ENCODE results near the gene NPFF. TPM values are rescaled to one million over a fixed set of nuclear protein-coding genes. Genes with fewer than 3 reads are reported as not detected.
"Not testable (repeated sequence)": the region's sequence is repeated elsewhere in the genome, so short reads cannot be mapped to it uniquely, and the experiment has no call there.

The NPFF gene
- polyA plus RNA-seq, 2 of the 4 experiments (the other 2 are of a cell fraction): 0.17 TPM; not detected in 1

DNA sequence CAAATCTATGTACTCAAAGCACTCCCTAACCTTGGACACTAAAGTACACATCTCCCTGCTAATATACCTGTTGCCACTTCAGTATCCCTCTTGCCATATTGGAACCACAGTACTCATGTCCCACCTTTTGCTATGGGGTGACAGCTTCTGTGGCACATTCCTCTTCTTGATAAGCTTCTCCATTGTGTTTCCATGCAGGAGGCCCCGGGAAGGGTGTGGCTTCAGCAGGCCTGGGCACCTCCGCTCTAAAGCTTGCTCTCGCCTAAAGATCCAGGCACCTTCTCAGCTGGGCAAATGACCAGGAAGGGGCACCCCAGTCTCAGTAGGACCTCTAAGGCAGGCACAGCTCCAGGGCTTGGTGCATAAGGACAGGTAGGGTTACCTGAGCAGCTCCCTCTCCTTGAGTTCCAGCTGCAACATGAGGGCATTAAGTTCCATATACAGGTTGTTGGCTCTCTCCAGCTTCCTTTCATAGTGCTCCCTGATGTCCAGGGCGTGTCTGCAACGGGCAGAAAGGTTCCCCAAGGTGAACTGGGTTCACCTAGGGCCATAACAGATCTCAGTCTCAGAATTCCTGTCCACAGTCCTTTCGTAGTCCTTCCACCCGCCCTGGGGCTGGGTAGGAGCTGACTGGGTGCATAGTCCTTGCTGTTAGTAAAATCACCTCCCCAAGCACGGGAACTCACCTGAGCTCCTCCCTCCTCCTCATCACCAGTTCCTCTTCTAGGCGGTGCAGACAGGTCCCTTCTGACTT lies 23.9 kb downstream of the NPFF start:
- H3K4me1 ChIP-seq: peaks cover 24% of the 10 kb centered on the region
- ATAC-seq: peak; percentile 0 to 2; a peak in 3 of 6 replicates
- POLR2A ChIA-PET: interaction anchor here (1.1 to 6.9 kb wide), 7 partner anchors 8 to 159 kb away, joined by 3 to 34 read pairs (median 5); partner anchors contain the start of genes MAP3K12 and TARBP2
- CTCF ChIA-PET: interaction anchor here (1.1 to 3.4 kb wide), 5 partner anchors 11 to 157 kb away, joined by 4 to 24 read pairs (median 11); partner anchors contain the start of gene NPFF
- no peak overlapping the region for H3K27ac ChIP-seq
- FAIRE-seq: no peak
- H3K4me2 ChIP-seq: no peak overlapping the region
- no peak overlapping the region for H3K4me3 ChIP-seq
- TF ChIP-seq, protein P1, sequence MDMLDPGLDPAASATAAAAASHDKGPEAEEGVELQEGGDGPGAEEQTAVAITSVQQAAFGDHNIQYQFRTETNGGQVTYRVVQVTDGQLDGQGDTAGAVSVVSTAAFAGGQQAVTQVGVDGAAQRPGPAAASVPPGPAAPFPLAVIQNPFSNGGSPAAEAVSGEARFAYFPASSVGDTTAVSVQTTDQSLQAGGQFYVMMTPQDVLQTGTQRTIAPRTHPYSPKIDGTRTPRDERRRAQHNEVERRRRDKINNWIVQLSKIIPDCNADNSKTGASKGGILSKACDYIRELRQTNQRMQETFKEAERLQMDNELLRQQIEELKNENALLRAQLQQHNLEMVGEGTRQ (IDR thresholded peaks at IDR 0.05): no peak
- TF ChIP-seq HOXB5 (CRISPR knock-in tag; IDR thresholded peaks at IDR 0.05) (peak; percentile 41; the same call in 1 of the 2 replicates), POLR2AphosphoS2 (conservative IDR thresholded peaks at IDR 0.05; ENCODE audit: low read length) (peak; percentile 94), HEYL (CRISPR knock-in tag; IDR thresholded peaks at IDR 0.05) (no peak), JUN (IDR thresholded peaks at IDR 0.05) (peak in 1 of 2 experiments; percentile 16; a peak in 3 of 5 replicates)
- TF ChIP-seq, protein P2, sequence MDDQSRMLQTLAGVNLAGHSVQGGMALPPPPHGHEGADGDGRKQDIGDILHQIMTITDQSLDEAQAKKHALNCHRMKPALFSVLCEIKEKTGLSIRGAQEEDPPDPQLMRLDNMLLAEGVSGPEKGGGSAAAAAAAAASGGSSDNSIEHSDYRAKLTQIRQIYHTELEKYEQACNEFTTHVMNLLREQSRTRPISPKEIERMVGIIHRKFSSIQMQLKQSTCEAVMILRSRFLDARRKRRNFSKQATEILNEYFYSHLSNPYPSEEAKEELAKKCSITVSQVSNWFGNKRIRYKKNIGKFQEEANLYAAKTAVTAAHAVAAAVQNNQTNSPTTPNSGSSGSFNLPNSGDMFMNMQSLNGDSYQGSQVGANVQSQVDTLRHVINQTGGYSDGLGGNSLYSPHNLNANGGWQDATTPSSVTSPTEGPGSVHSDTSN (IDR thresholded peaks at IDR 0.05): peak; percentile 26; the same call in 1 of the 2 replicates
- no peak for DNase-seq (ENCODE audit: low read depth in 1 of 2, low spot score in 1 of 2)
- H3K9me3 ChIP-seq: no peaks in the 10 kb centered on the region
- 77% methylated on average over 9 of the region's 9 CpGs for WGBS (ENCODE audit: missing lambda C conversion rate)

DNA sequence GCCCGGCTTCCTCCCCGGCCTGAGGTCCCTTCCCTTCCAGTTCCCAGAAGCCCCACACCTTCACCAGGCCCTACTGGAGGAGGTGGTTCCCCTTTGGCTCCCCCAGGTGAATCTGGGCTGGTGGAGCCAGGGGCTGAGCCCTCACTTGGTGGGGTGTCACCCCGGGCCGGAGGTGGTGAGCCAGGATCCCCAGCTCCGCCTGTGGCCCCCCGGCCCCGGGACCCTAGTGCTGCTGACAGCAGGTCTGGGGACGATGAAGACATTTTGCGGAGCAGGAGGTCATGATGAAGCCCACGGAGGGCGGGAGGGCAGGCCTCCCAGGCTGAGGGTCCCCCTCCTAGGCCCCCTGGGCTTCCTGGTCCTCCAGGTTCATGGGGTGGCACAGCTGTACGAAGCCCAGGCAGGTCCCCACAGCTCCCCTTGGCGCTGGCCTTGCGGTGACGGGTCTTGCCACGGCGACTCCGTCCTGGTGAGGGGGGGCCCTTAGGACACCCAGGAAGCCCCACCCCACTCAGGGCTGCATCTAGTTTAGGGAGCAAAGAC lies 24.6 kb downstream of the NPFF start:
- WGBS (ENCODE audit: missing lambda C conversion rate): 94% methylated on average over 17 of the region's 18 CpGs
- ATAC-seq (peak; percentile 0 to 1; a peak in 3 of 6 replicates), FAIRE-seq (no peak), DNase-seq (ENCODE audit: low read depth in 1 of 2, low spot score in 1 of 2) (no peak)
- H3K9me3 ChIP-seq: no peaks in the 10 kb centered on the region
- no peak overlapping the region for H3K4me3 ChIP-seq
- ChIA-PET CTCF (interaction anchor here (0.7 to 3.4 kb wide), 9 partner anchors 10 to 162 kb away, joined by 3 to 24 read pairs (median 6); partner anchors contain the start of genes AAAS and NPFF), POLR2A (interaction anchor here (1.1 to 6.9 kb wide), 7 partner anchors 8 to 158 kb away, joined by 3 to 34 read pairs (median 5); partner anchors contain the start of genes MAP3K12 and TARBP2)
- H3K4me2 ChIP-seq: no peak overlapping the region
- 0 out of 2 replicates have a peak, but pooled peaks have one; percentile 7 for TF ChIP-seq TFCP2L1 (CRISPR knock-in tag; IDR thresholded peaks at IDR 0.05)
- TF ChIP-seq PHF8 (IDR thresholded peaks at IDR 0.05; ENCODE audit: borderline replicate concordance, low read depth): no peak
- TF ChIP-seq POLR2AphosphoS2 (conservative IDR thresholded peaks at IDR 0.05; ENCODE audit: low read length): peak; percentile 27
- TF ChIP-seq, protein P3, sequence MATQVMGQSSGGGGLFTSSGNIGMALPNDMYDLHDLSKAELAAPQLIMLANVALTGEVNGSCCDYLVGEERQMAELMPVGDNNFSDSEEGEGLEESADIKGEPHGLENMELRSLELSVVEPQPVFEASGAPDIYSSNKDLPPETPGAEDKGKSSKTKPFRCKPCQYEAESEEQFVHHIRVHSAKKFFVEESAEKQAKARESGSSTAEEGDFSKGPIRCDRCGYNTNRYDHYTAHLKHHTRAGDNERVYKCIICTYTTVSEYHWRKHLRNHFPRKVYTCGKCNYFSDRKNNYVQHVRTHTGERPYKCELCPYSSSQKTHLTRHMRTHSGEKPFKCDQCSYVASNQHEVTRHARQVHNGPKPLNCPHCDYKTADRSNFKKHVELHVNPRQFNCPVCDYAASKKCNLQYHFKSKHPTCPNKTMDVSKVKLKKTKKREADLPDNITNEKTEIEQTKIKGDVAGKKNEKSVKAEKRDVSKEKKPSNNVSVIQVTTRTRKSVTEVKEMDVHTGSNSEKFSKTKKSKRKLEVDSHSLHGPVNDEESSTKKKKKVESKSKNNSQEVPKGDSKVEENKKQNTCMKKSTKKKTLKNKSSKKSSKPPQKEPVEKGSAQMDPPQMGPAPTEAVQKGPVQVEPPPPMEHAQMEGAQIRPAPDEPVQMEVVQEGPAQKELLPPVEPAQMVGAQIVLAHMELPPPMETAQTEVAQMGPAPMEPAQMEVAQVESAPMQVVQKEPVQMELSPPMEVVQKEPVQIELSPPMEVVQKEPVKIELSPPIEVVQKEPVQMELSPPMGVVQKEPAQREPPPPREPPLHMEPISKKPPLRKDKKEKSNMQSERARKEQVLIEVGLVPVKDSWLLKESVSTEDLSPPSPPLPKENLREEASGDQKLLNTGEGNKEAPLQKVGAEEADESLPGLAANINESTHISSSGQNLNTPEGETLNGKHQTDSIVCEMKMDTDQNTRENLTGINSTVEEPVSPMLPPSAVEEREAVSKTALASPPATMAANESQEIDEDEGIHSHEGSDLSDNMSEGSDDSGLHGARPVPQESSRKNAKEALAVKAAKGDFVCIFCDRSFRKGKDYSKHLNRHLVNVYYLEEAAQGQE (IDR thresholded peaks at IDR 0.05): 0 out of 2 replicates have a peak, but pooled peaks have one; percentile 17
- H3K27ac ChIP-seq: no peak overlapping the region
- peaks cover 32% of the 10 kb centered on the region for H3K4me1 ChIP-seq

DNA sequence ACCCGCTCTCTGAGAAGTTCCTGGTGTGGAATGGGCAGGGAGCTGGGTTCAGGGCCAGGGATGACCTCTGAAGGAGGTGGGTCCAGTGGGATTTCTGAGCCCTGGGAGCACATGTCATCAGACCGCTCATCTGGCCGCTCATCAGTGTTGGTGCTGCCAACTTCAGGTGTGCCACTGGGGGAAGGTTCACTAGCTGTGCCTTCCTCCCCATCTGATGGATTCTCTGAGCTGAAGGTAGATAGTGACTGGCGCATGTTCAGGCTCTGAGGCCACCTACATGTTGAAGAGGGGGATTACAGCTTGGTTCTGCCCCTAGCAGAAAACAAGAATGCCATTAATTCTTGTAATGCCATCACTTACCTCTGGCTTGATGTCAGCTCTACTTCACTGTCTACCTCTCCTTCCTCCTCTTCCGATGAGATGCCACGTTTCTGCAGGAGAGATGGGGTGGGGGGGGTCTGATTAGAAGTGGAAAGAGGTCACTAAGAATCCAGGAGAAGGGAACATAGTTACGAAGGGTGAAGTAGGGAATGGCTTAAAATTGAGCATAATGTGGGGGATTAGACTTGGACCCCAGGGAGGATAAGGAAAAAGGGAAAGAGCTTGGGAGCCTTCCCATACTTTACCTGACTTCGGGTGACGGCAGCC lies 25.2 kb downstream of the NPFF start:
- no peak overlapping the region for H3K4me3 ChIP-seq
- POLR2A ChIA-PET: interaction anchor here (0.6 to 6.9 kb wide), 7 partner anchors 9 to 160 kb away, joined by 3 to 34 read pairs (median 5); partner anchors contain the start of genes AAAS, MAP3K12 and TARBP2
- CTCF ChIA-PET: interaction anchor here (0.7 to 3.4 kb wide), 11 partner anchors 9 to 161 kb away, joined by 3 to 24 read pairs (median 6); partner anchors contain the start of genes AAAS and NPFF
- 83% methylated on average over 9 of the region's 9 CpGs for WGBS (ENCODE audit: missing lambda C conversion rate)
- TF ChIP-seq, protein P4, sequence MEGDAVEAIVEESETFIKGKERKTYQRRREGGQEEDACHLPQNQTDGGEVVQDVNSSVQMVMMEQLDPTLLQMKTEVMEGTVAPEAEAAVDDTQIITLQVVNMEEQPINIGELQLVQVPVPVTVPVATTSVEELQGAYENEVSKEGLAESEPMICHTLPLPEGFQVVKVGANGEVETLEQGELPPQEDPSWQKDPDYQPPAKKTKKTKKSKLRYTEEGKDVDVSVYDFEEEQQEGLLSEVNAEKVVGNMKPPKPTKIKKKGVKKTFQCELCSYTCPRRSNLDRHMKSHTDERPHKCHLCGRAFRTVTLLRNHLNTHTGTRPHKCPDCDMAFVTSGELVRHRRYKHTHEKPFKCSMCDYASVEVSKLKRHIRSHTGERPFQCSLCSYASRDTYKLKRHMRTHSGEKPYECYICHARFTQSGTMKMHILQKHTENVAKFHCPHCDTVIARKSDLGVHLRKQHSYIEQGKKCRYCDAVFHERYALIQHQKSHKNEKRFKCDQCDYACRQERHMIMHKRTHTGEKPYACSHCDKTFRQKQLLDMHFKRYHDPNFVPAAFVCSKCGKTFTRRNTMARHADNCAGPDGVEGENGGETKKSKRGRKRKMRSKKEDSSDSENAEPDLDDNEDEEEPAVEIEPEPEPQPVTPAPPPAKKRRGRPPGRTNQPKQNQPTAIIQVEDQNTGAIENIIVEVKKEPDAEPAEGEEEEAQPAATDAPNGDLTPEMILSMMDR (IDR thresholded peaks at IDR 0.05): 0 out of 3 replicates have a peak, but pooled peaks have one; percentile 4
- no peak for TF ChIP-seq HDAC2 (IDR thresholded peaks at IDR 0.05)
- peak; percentile 46; the same call in 1 of the 2 replicates for TF ChIP-seq TFCP2L1 (CRISPR knock-in tag; IDR thresholded peaks at IDR 0.05)
- TF ChIP-seq JUN (IDR thresholded peaks at IDR 0.05): no peak; a peak in 1 of 5 replicates
- 0 out of 2 replicates have a peak, but pooled peaks have one; percentile 32 for TF ChIP-seq FOSB (CRISPR knock-in tag; IDR thresholded peaks at IDR 0.05)
- no peak for TF ChIP-seq KDM5A (IDR thresholded peaks at IDR 0.05)
- TF ChIP-seq CBX8 (IDR thresholded peaks at IDR 0.05): no peak
- no peak for TF ChIP-seq RARB (CRISPR knock-in tag; IDR thresholded peaks at IDR 0.05)
- TF ChIP-seq, protein P5, sequence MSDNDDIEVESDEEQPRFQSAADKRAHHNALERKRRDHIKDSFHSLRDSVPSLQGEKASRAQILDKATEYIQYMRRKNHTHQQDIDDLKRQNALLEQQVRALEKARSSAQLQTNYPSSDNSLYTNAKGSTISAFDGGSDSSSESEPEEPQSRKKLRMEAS (IDR thresholded peaks at IDR 0.05): 0 out of 2 replicates have a peak, but pooled peaks have one; percentile 21
- no peaks in the 10 kb centered on the region for H3K9me3 ChIP-seq
- H3K4me2 ChIP-seq: no peak overlapping the region
- no peak overlapping the region for H3K27ac ChIP-seq
- FAIRE-seq: no peak
- ATAC-seq: peak; percentile 30 to 45
- peaks cover 36% of the 10 kb centered on the region for H3K4me1 ChIP-seq
- peak; percentile 62 to 63 for DNase-seq (ENCODE audit: low read depth in 1 of 2, low spot score in 1 of 2)

DNA sequence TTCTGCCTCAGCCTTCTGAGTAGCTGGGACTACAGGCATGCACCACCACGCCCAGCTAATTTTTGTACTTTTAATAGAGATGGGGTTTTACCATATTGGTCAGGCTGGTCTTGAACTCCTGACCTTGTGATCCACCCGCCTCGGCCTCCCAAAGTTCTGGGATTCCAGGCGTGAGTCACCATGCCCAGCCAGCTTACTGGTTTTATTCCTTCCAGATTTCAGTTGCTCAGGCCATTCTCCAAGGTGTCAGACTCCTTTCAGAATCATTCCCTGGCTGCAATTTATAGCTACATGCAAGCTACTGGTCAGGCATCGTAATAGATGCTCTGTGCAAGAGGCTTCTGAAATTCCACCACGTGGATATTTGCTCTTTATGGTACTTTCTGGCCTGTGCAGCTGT lies 25.8 kb downstream of the NPFF start:
- ATAC-seq; H3K4me2 ChIP-seq; H3K9me3 ChIP-seq; H3K4me3 ChIP-seq; H3K27ac ChIP-seq; FAIRE-seq; DNase-seq (ENCODE audit: low read depth in 1 of 2, low spot score in 1 of 2): not testable (repeated sequence)
- POLR2A ChIA-PET: interaction anchor here (0.6 to 6.9 kb wide), 6 partner anchors 9 to 160 kb away, joined by 4 to 34 read pairs (median 9); partner anchors contain the start of genes AAAS, MAP3K12 and TARBP2
- WGBS (ENCODE audit: missing lambda C conversion rate): 66% methylated on average over 6 of the region's 6 CpGs
- peaks cover 42% of the 10 kb centered on the region for H3K4me1 ChIP-seq
- CTCF ChIA-PET: interaction anchor here (0.9 to 3.4 kb wide), 10 partner anchors 9 to 160 kb away, joined by 3 to 24 read pairs (median 6); partner anchors contain the start of genes AAAS and NPFF

All from A549 (cell line).